Stimulated activated naive CD4-positive, alpha-beta T cell treated with Interleukin-2 at 50 U/mL for 16 hours (primary cell): ENCODE data around the gene BMP2K.
"Not testable (repeated sequence)": the region's sequence is repeated elsewhere in the genome, so short reads cannot be mapped to it uniquely, and the experiment has no call there.

Experiments
- DNase-seq: peaks from one replicate; lab custom pipeline; 2025; lab: John Stamatoyannopoulos, UW

The BMP2K gene

GRCh38 chr4:78864405-78865024, 88.4 kb downstream of the BMP2K start:
- no peak for DNase-seq

- no peak for DNase-seq
Observed at GRCh38 chr4:78865451-78865850, 89.3 kb downstream of the BMP2K start.

DNA sequence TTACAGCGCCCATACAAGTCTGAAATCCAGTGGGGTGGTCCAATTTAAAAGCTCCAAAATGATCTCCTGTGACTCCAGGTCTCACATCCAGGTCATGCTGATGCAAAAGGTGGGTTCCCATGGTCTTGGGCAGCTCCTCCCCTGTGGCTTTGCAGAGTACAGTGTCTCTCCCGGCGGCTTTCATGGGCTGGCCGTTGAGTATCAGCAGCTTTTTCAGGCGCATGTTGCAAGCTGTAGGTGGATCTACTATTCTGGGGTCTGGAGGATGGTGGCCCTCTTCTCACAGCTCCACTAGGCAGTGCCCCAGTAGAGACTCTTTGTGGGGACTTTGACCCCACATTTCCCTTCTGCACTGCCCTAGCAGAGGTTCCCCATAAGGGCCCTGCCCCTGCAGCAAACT, 92.6 kb downstream of the BMP2K start:
- not testable (repeated sequence) for DNase-seq

DNA sequence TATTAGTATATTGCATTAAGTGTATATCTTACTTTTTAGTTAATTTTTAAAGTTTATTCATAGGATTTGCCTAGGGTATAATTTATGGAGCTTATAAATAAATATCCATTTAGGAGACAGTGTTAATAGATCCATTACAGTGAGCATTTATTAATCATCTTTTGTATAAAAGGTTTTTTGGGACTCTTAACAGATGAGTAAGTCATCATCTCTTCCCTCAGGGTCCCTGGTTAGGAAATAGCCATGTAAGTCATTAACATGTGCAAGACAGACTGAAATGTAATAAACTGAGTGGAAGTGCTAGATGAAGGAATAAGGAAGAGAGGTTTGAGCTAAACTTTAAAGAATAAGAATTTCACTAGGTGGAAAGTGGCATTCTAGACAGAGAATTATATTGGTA, 93.9 kb downstream of the BMP2K start:
- no peak for DNase-seq

DNA sequence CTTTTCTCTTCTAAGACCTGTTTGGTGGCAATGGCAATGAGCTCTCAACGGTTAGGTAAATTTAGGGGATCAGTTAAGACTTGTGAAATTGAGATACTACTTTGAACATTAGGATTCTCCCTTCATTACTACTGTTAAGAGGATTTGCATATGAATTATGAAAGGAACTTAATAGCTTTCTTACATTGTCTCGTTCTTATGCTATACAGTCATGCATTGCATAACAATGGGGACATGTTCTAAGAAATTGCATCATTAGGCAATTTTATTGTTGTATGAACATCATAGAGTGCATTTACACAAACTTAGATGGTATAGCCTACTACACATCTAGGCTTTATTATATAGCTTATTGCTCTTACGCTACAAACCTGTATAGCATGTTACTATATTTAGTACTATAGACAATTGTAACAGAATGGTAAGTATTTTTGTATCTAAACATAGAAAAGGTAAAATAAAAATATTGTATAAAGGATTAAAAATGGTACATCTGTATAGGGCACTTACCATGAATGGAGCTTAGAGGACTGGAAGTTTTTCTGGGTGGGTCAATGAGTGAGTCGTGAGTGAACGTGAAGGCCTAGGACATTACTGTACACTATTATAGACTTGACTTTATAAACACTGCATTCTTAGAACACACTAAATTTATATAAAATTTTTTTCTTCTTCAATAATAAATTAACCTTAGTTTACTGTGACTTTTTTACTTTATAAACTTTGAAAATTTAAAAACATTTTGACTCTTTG, 100.6 kb downstream of the BMP2K start:
- DNase-seq = no peak

- DNase-seq = no peak
Observed at GRCh38 chr4:78878031-78878430, 101.9 kb downstream of the BMP2K start.

DNA sequence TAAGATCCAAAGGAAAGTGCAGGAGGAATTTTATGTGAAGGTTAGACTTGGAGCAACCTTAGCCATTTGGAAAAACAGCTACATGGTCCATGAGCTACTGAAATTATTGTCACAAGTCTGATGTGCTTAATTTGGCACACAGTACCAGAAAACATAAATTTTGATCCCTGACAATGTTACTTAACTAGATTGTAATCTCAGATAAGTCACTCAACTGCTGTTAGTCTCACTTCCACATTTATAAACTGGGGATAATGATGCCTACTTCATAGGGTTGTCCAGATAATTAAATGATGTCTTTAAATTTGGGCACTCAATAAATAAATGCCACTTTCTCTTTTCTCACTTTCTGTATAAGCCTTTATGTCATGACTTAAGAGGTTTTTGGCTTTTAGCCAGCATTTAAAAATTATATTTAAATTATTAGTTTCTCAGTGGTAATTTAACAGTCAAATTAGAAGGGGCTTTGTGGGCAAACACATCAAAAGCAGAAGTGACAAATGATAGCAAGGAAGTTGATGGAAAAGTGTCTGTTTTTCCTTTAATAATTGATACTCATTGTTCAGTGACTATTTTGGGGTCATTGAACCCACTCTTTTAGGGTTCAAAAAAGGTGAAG, 104.8 kb downstream of the BMP2K start:
- DNase-seq = no peak

GRCh38 chr4:78885598-78885997, 109.4 kb downstream of the BMP2K start:
- DNase-seq = no peak

GRCh38 chr4:78889955-78890354, 113.8 kb downstream of the BMP2K start:
- DNase-seq = no peak

GRCh38 chr4:78899302-78899701, 123.2 kb downstream of the BMP2K start:
- DNase-seq = no peak

DNA sequence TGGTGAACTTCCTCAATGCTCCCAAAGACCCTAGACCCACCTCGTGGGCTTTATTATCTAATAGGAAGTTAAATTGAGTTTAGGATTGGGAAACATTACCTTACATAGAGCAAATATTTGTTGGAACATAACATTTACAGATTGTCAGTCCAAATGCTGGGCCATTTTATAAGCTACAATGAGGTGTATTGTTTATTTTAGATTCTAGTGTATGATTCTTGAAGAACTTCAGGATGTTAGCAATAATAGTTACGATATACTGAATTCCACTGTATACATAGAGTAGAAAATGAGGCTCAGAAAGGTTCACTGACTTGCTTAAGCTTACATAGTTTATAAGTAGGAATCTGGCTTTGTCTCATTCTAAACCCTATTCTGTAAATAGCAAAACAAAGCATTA, 125.7 kb downstream of the BMP2K start:
- no peak for DNase-seq

DNA sequence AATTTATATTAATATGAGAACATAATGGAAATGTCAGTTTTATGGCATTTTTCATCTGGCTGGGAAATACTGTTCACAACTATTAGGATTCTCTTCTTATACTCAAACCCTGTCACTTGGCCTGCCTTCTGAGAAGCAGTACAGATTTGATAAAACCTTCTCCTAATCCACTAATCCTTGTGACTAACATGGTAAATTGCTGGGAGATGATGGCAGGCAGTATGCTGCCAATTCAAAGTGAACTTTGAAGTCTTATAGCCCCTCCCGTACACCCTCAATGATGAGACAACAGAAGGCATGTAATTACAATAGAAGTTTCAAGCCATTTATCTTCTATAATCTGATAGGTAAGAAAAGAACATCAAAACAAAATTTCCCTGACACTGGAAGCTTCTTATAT, 126.1 kb downstream of the BMP2K start:
- no peak for DNase-seq

- DNase-seq = no peak
Observed at GRCh38 chr4:78904143-78904542, 128.0 kb downstream of the BMP2K start.

- no peak for DNase-seq
Observed at GRCh38 chr4:78907638-78908037, 131.5 kb downstream of the BMP2K start.

- DNase-seq = not testable (repeated sequence)
Observed at GRCh38 chr4:78908974-78909373, 132.8 kb downstream of the BMP2K start.

DNA sequence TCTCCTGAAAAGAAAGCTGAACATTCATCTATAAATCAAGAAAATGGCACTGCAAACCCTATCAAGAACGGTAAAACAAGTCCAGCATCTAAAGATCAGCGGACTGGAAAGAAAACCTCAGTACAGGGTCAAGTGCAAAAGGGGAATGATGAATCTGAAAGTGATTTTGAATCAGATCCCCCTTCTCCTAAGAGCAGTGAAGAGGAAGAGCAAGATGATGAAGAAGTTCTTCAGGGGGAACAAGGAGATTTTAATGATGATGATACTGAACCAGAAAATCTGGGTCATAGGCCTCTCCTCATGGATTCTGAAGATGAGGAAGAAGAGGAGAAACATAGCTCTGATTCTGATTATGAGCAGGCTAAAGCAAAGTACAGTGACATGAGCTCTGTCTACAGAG, 134.5 kb downstream of the BMP2K start:
- no peak for DNase-seq

GRCh38 chr4:78922207-78922606, 146.1 kb downstream of the BMP2K start:
- no peak for DNase-seq

GRCh38 chr4:78923464-78924312, 147.5 kb downstream of the BMP2K start:
- DNase-seq = no peak

- DNase-seq = no peak
Observed at GRCh38 chr4:78926826-78927225, 150.7 kb downstream of the BMP2K start.

- DNase-seq = no peak
Observed at GRCh38 chr4:78928835-78929234, 152.7 kb downstream of the BMP2K start.

- DNase-seq = no peak
Observed at GRCh38 chr4:78930016-78930629, 154.0 kb downstream of the BMP2K start.

DNA sequence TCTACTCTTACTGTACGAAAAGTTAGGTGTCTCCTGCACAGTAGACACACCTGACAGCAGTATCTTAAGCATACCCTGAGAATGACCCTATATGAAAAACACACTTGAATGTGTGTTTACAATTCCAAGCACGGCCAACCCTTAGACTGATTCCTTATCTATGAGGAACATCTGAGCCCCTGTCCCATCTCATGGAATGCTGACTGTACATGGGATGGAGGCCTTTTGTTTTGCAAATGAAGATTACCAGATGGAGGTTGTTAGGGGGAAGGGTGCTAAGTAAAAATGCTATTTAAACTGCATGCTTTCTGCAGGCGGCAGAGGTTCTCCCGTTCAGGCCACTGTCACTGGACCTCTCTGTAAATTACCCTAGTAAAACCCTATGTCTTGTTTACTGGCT, 160.8 kb downstream of the BMP2K start:
- no peak for DNase-seq
